ENCODE results near the gene MRPS21. TPM values are rescaled to one million over a fixed set of nuclear protein-coding genes. Genes with fewer than 3 reads are reported as not detected.

MRPS21 gene
- total and polyA plus RNA-seq, 4 donors, result 39.6 to 98.9 (median 68.4) TPM

GRCh38 chr1:150261367-150261766 is 32.3 kb upstream of the MRPS21 start:
- H3K36me3 ChIP-seq (ENCODE audit: control insufficient read depth in 1 of 2, insufficient read depth in 2 of 2, low read length in 1 of 2), result peaks cover 0 to 4% of the 10 kb centered on the region in 2 donors
- DNase-seq (no peak), ATAC-seq (ENCODE audit: low FRiP score) (no peak)
- no peak overlapping the region for H3K27ac ChIP-seq (ENCODE audit: low read depth in 1 of 2, low read length in 2 of 2)
- 85 to 86% methylated on average over 6 of the region's 6 CpGs for WGBS, 2 donors
- no peaks in the 10 kb centered on the region for H3K9me3 ChIP-seq (ENCODE audit: control insufficient read depth, low read length)
- peaks cover 0 to 1% of the 10 kb centered on the region in 2 donors for H3K4me1 ChIP-seq (ENCODE audit: control insufficient read depth in 1 of 2, insufficient read depth in 2 of 2, low read length in 2 of 2)
- H3K4me3 ChIP-seq (ENCODE audit: low read length in 2 of 2), result no peak overlapping the region
- H3K27me3 ChIP-seq (ENCODE audit: control insufficient read depth in 1 of 2, insufficient read depth in 2 of 2, low read length in 1 of 2), result no peaks in the 10 kb centered on the region
- intact Hi-C loops (cut with DNase I), result no loop called here

GRCh38 chr1:150262388-150263320 is 31.0 kb upstream of the MRPS21 start:
- intact Hi-C loops (cut with DNase I), result no loop called here
- 69 to 78% methylated on average over 6 of the region's 6 CpGs for WGBS, 2 donors
- Histone ChIP-seq H3K27me3 (ENCODE audit: control insufficient read depth in 1 of 2, insufficient read depth in 2 of 2, low read length in 1 of 2) (no peaks in the 10 kb centered on the region), H3K4me1 (ENCODE audit: control insufficient read depth in 1 of 2, insufficient read depth in 2 of 2, low read length in 2 of 2) (no peaks in the 10 kb centered on the region), H3K9me3 (ENCODE audit: control insufficient read depth, low read length) (no peaks in the 10 kb centered on the region), H3K4me3 (ENCODE audit: low read length in 2 of 2) (no peak overlapping the region), H3K36me3 (ENCODE audit: control insufficient read depth in 1 of 2, insufficient read depth in 2 of 2, low read length in 1 of 2) (peaks cover 0 to 5% of the 10 kb centered on the region in 2 donors), H3K27ac (ENCODE audit: low read depth in 1 of 2, low read length in 2 of 2) (no peak overlapping the region)
- no peak for ATAC-seq (ENCODE audit: low FRiP score)
- no peak for DNase-seq

- Histone ChIP-seq H3K9me3 (ENCODE audit: control insufficient read depth, low read length) (no peaks in the 10 kb centered on the region), H3K27ac (ENCODE audit: low read depth in 1 of 2, low read length in 2 of 2) (no peak overlapping the region), H3K27me3 (ENCODE audit: control insufficient read depth in 1 of 2, insufficient read depth in 2 of 2, low read length in 1 of 2) (no peaks in the 10 kb centered on the region), H3K4me3 (ENCODE audit: low read length in 2 of 2) (no peak overlapping the region), H3K4me1 (ENCODE audit: control insufficient read depth in 1 of 2, insufficient read depth in 2 of 2, low read length in 2 of 2) (no peaks in the 10 kb centered on the region), H3K36me3 (ENCODE audit: control insufficient read depth in 1 of 2, insufficient read depth in 2 of 2, low read length in 1 of 2) (peaks cover 0 to 5% of the 10 kb centered on the region in 2 donors)
- intact Hi-C loops (cut with DNase I), result no loop called here
- DNase-seq (no peak), ATAC-seq (ENCODE audit: low FRiP score) (no peak)
- 68 to 70% methylated on average over 6 of the region's 6 CpGs for WGBS, 2 donors
Observed at GRCh38 chr1:150263549-150263948, 30.1 kb upstream of the MRPS21 start.

GRCh38 chr1:150267896-150268295 is 25.8 kb upstream of the MRPS21 start:
- Histone ChIP-seq H3K9me3 (ENCODE audit: control insufficient read depth, low read length) (no peaks in the 10 kb centered on the region), H3K36me3 (ENCODE audit: control insufficient read depth in 1 of 2, insufficient read depth in 2 of 2, low read length in 1 of 2) (peaks cover 0 to 5% of the 10 kb centered on the region in 2 donors), H3K27me3 (ENCODE audit: control insufficient read depth in 1 of 2, insufficient read depth in 2 of 2, low read length in 1 of 2) (no peaks in the 10 kb centered on the region), H3K4me1 (ENCODE audit: control insufficient read depth in 1 of 2, insufficient read depth in 2 of 2, low read length in 2 of 2) (no peaks in the 10 kb centered on the region), H3K4me3 (ENCODE audit: low read length in 2 of 2) (peak overlapping the region; percentile 73 to 94), H3K27ac (ENCODE audit: low read depth in 1 of 2, low read length in 2 of 2) (peak overlapping the region in 1 of 2 donors; percentile 6)
- DNase-seq, result no peak
- 15 to 20% methylated on average over 6 of the region's 6 CpGs for WGBS, 2 donors
- intact Hi-C loops (cut with DNase I), result no loop called here
- ATAC-seq (ENCODE audit: low FRiP score), result no peak

- peak; percentile 58 for ATAC-seq (ENCODE audit: low FRiP score)
- peak overlapping the region; percentile 73 to 94 for H3K4me3 ChIP-seq (ENCODE audit: low read length in 2 of 2)
- intact Hi-C loops (cut with DNase I), result no loop called here
- DNase-seq, result no peak
- H3K27me3 ChIP-seq (ENCODE audit: control insufficient read depth in 1 of 2, insufficient read depth in 2 of 2, low read length in 1 of 2), result no peaks in the 10 kb centered on the region
- no peaks in the 10 kb centered on the region for H3K9me3 ChIP-seq (ENCODE audit: control insufficient read depth, low read length)
- WGBS, 2 donors, result 0 to 1% methylated on average over 21 of the region's 21 CpGs
- peaks cover 0 to 3% of the 10 kb centered on the region in 2 donors for H3K4me1 ChIP-seq (ENCODE audit: control insufficient read depth in 1 of 2, insufficient read depth in 2 of 2, low read length in 2 of 2)
- H3K36me3 ChIP-seq (ENCODE audit: control insufficient read depth in 1 of 2, insufficient read depth in 2 of 2, low read length in 1 of 2), result peaks cover 0 to 5% of the 10 kb centered on the region in 2 donors
- H3K27ac ChIP-seq (ENCODE audit: low read depth in 1 of 2, low read length in 2 of 2), result peak overlapping the region in 1 of 2 donors; percentile 54
Observed at GRCh38 chr1:150268340-150268704, 25.3 kb upstream of the MRPS21 start.

- H3K4me3 ChIP-seq (ENCODE audit: low read length in 2 of 2), result peak within 1 kb of the TSS; percentile 73 to 94
- H3K27ac ChIP-seq (ENCODE audit: low read depth in 1 of 2, low read length in 2 of 2), result peak within 1 kb of the TSS in 1 of 2 donors; percentile 55
- no peaks in the 10 kb centered on the region for H3K27me3 ChIP-seq (ENCODE audit: control insufficient read depth in 1 of 2, insufficient read depth in 2 of 2, low read length in 1 of 2)
- H3K9me3 ChIP-seq (ENCODE audit: control insufficient read depth, low read length), result no peaks in the 10 kb centered on the region
- intact Hi-C loops (cut with DNase I), result no loop called here
- WGBS, 2 donors, result 1 to 2% methylated on average over 45 to 49 of the region's 49 CpGs
- peak; percentile 98 to 99 for DNase-seq
- peaks cover 0 to 4% of the 10 kb centered on the region in 2 donors for H3K4me1 ChIP-seq (ENCODE audit: control insufficient read depth in 1 of 2, insufficient read depth in 2 of 2, low read length in 2 of 2)
- peak; percentile 98 for ATAC-seq (ENCODE audit: low FRiP score)
- H3K36me3 ChIP-seq (ENCODE audit: control insufficient read depth in 1 of 2, insufficient read depth in 2 of 2, low read length in 1 of 2), result peaks cover 0 to 5% of the 10 kb centered on the region in 2 donors
Observed at GRCh38 chr1:150268705-150269403, 24.8 kb upstream of the MRPS21 start, which contains the start of gene APH1A. TSS of gene APH1A (minus strand) at chr1:150269016. CDS start at chr1:150268810, 206 bp downstream.

- Histone ChIP-seq H3K36me3 (ENCODE audit: control insufficient read depth in 1 of 2, insufficient read depth in 2 of 2, low read length in 1 of 2) (peaks cover 0 to 4% of the 10 kb centered on the region in 2 donors), H3K27ac (ENCODE audit: low read depth in 1 of 2, low read length in 2 of 2) (peak overlapping the region in 1 of 2 donors; percentile 55), H3K4me1 (ENCODE audit: control insufficient read depth in 1 of 2, insufficient read depth in 2 of 2, low read length in 2 of 2) (peaks cover 0 to 4% of the 10 kb centered on the region in 2 donors), H3K9me3 (ENCODE audit: control insufficient read depth, low read length) (no peaks in the 10 kb centered on the region), H3K4me3 (ENCODE audit: low read length in 2 of 2) (peak overlapping the region; percentile 30 to 46), H3K27me3 (ENCODE audit: control insufficient read depth in 1 of 2, insufficient read depth in 2 of 2, low read length in 1 of 2) (no peaks in the 10 kb centered on the region)
- intact Hi-C loops (cut with DNase I), result no loop called here
- WGBS, 2 donors, result 33 to 41% methylated on average over 10 of the region's 10 CpGs
- ATAC-seq (ENCODE audit: low FRiP score) (no peak), DNase-seq (no peak)
Observed at GRCh38 chr1:150269451-150269850, 24.2 kb upstream of the MRPS21 start.

- H3K27ac ChIP-seq (ENCODE audit: low read depth in 1 of 2, low read length in 2 of 2), result peak overlapping the region in 1 of 2 donors; percentile 22
- ATAC-seq (ENCODE audit: low FRiP score) (no peak), DNase-seq (no peak)
- H3K4me3 ChIP-seq (ENCODE audit: low read length in 2 of 2), result no peak overlapping the region
- peaks cover under 1 to 3% of the 10 kb centered on the region in 2 donors for H3K36me3 ChIP-seq (ENCODE audit: control insufficient read depth in 1 of 2, insufficient read depth in 2 of 2, low read length in 1 of 2)
- intact Hi-C loops (cut with DNase I), result no loop called here
- peaks cover 0 to 4% of the 10 kb centered on the region in 2 donors for H3K4me1 ChIP-seq (ENCODE audit: control insufficient read depth in 1 of 2, insufficient read depth in 2 of 2, low read length in 2 of 2)
- no peaks in the 10 kb centered on the region for H3K27me3 ChIP-seq (ENCODE audit: control insufficient read depth in 1 of 2, insufficient read depth in 2 of 2, low read length in 1 of 2)
- H3K9me3 ChIP-seq (ENCODE audit: control insufficient read depth, low read length), result no peaks in the 10 kb centered on the region
- WGBS, 2 donors, result 92 to 96% methylated on average over 7 of the region's 7 CpGs
Observed at GRCh38 chr1:150271291-150271959, 22.2 kb upstream of the MRPS21 start.
